Fibroblast of skin of abdomen (primary cell): Measurements from ENCODE around the gene FXN. TPM values are rescaled to one million over a fixed set of nuclear protein-coding genes. Genes with fewer than 3 reads are reported as not detected.
A peak's percentile ranks its signal among the peaks of the same experiment; 100 is the strongest.
"Not testable (repeated sequence)": the region's sequence is repeated elsewhere in the genome, so short reads cannot be mapped to it uniquely, and the experiment has no call there.

Experiments
- DNase-seq: peaks from one replicate; pipeline ENCODE4 v3.0.0-alpha.2; 2013
- polyA plus RNA-seq, 2 experiments: library from polyadenylated mRNA; unstranded; fragments of 120-200 nt; gene quantifications; one replicate each; pipeline ENCODE4 v1.2.1, GENCODE V29; 2013; ENCODE audit not compliant: insufficient read length in 2 of 2

FXN gene
- 14.4 TPM for polyA plus RNA-seq (2013, experiment 1 of 2; ENCODE audit: insufficient read length)
- 14.4 TPM for polyA plus RNA-seq (2013, experiment 2 of 2; ENCODE audit: insufficient read length)

DNA sequence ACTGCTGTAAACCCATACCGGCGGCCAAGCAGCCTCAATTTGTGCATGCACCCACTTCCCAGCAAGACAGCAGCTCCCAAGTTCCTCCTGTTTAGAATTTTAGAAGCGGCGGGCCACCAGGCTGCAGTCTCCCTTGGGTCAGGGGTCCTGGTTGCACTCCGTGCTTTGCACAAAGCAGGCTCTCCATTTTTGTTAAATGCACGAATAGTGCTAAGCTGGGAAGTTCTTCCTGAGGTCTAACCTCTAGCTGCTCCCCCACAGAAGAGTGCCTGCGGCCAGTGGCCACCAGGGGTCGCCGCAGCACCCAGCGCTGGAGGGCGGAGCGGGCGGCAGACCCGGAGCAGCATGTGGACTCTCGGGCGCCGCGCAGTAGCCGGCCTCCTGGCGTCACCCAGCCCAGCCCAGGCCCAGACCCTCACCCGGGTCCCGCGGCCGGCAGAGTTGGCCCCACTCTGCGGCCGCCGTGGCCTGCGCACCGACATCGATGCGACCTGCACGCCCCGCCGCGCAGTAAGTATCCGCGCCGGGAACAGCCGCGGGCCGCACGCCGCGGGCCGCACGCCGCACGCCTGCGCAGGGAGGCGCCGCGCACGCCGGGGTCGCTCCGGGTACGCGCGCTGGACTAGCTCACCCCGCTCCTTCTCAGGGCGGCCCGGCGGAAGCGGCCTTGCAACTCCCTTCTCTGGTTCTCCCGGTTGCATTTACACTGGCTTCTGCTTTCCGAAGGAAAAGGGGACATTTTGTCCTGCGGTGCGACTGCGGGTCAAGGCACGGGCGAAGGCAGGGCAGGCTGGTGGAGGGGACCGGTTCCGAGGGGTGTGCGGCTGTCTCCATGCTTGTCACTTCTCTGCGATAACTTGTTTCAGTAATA, at the start of gene FXN:
Gene FXN, plus strand, starts transcription at position 315 of the 871 bp plus-strand sequence. Its CDS starts 31 bp downstream, at position 346.
- peak; percentile 79 for DNase-seq

GRCh38 chr9:68986949-68987348, 48.6 kb upstream of the FXN start:
- not testable (repeated sequence) for DNase-seq

GRCh38 chr9:68991457-68991856, 44.1 kb upstream of the FXN start:
- DNase-seq, result no peak

GRCh38 chr9:68995776-68996175, 39.8 kb upstream of the FXN start:
- DNase-seq, result no peak

GRCh38 chr9:68996462-68996861, 39.1 kb upstream of the FXN start:
- DNase-seq, result no peak

DNA sequence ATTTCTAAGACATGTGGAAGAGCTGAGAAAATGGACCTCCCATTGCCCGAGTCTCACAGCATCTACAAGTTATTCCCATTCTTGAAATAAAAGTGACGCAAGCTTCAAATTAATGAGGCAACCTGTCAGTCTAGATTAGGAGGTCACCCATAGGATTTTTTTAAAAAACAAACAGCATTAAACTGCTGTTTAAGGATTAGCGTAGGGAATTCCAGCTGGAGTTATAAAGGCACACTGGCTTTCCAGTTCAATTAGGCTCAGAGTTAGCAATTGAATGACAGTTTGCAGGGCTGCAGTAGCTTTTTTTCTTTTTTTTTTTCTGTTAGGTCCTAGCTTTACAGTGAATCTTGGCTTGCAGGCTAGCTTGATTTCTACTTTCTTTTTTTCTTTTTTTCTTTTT, 37.9 kb upstream of the FXN start:
- no peak for DNase-seq

DNA sequence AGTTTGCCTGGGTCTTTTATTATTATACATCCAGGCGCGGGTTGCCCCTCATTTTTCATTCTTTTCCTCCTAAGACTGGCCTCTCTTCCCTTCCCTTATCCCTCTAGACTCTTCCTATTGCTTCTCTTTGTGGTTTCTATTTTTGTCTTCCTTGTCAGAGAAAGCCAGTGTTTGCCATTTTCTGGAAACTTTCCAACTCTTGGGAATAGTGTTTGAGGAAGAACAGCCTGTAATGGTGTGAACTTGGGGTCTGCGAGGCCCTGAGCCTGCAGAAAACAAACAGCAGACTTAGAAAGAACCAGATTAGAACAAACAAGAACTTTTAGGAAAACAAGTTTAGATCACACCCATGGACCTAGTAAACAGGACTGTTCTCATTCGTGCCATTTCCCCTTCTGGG, 37.2 kb upstream of the FXN start:
- no peak for DNase-seq

- no peak for DNase-seq
Observed at GRCh38 chr9:68998812-68999211, 36.7 kb upstream of the FXN start.

GRCh38 chr9:68999393-69000105, 36.0 kb upstream of the FXN start:
- DNase-seq, result peak; percentile 61

GRCh38 chr9:69001921-69002320, 33.6 kb upstream of the FXN start:
- no peak for DNase-seq

- no peak for DNase-seq
Observed at GRCh38 chr9:69003051-69003450, 32.5 kb upstream of the FXN start.

- no peak for DNase-seq
Observed at GRCh38 chr9:69004836-69005235, 30.7 kb upstream of the FXN start.

DNA sequence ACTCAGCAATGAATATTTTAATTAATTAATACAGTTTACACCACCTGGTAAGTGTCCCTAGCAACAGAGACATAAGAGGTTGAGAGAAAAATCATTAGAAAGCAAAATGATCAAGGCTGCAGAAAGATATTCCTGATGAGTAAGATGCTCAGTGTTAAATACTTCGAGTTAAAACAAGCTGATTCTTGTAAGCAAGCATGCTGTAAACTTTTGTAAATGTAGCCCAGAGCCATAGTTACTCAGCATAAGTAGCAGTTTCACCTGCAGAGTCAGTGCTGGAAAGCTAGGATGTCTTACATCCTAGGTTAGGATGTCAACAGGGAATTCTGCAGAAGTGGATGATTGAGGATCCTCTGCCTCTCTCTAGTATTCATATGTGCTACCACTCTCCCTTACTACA, 25.8 kb upstream of the FXN start:
- no peak for DNase-seq

DNA sequence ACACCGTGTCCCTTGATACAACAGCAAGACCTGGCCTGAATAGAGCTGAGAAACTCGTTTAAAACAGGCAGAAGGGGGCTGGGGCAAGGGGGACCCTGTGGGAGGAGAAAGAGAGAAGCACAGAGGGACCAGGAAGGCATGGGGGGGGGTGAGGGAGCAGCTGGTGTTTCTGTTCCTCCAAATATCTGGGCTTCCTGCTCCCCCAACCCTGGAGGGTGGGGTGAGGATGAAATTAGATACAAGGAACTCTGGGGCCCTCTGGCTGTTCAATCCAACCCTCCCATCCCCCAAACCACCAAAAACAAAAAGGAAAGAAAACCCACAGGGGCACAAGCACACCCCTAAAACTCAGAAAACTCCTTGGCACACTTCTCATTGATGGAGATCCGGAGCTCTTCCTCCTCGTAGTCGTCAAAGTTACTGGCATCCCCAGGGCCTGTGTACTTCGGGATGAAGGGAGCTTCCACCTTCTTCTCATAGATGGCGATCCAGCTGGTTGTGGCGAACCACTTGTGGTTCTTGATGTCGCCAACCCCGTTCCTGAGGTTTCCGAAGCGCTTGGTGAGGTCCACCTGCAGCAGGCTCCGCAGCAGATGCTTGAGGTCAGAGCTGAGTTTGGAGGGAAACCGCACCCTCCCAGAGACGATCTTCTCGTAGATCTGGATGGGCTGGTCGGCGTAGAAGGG, 22.7 kb upstream of the FXN start:
- DNase-seq, result no peak

DNA sequence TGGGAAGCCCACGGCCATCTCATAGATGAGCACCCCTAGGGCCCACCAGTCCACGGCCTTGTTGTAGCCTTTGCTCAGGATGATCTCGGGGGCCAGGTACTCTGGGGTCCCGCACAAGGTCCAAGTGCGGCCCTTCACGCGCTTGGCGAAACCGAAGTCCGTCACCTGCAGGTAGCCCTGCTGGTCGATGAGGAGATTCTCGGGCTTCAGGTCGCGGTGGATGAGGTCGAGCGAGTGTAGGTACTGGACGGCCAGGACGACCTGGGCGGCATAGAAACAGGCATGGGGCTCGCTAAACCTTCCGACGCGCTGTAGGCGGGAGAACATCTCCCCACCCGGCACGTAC, 22.2 kb upstream of the FXN start:
- DNase-seq, result no peak

DNA sequence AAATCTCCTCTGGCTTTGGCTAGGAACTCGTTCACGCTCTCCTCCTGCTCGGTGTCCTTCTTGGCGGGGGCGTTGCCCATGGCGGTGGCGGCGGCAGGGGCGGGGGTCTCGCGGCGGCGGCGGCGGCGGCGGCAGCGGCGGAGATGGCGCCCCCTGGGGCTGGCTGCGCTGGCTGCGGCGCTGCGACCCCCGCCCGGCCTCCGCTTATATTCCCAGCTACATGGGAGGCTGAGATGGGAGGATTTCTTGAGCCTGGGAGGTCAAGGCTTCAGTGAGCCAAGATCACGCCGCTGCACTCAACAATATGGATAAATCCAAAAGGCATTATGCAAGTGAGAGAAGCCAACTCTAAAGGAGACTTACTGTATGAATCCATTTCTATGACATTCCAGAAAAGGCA, 21.5 kb upstream of the FXN start, which contains the start of gene PRKACG:
Gene PRKACG, minus strand, starts transcription at position 101 of the 400 bp plus-strand sequence. Its CDS starts 21 bp downstream, at position 80.
- DNase-seq, result no peak

GRCh38 chr9:69016191-69017096, 19.1 kb upstream of the FXN start:
- DNase-seq, result no peak

DNA sequence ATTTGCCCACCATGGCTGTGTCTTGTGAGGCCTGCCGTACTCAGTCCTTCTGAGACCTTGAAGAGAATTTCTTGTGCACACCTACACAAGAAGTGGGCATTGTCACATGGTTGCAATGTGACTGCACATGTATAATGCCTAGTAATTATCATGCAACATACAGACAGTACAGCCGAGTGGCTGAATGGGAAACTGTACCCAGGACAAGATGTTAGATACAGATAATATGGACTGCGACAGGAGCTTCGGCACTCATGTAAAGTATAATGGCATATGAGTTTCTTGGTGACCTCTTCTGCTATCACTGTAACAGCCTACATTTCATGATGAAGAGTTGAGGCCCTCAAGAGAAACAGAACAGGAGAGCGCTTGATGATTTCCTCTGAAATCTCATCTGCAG, 16.8 kb upstream of the FXN start:
- DNase-seq, result no peak

GRCh38 chr9:69019808-69020207, 15.7 kb upstream of the FXN start:
- DNase-seq, result no peak

GRCh38 chr9:69020301-69021145, 15.0 kb upstream of the FXN start:
- DNase-seq, result no peak

DNA sequence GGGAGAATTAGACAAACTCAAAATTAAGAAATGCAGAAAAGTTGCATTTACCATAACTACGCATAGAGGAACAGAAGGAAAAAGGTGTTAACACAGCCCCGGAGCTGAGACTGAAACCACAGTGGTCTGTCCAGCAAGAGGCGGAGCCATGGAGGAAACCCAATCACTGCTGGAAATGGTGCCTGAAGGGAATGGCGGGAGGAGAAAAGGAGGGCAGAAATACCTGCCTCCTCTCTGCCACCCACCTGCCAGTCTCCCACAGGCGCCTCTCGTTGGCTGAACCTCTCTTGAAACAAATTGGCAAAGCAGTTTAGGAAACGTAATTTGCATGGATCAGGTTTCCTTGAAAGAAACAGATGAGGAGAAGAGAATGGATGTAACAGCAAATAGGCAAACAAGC, 11.9 kb upstream of the FXN start:
- DNase-seq, result no peak
